Measurements from ENCODE around the gene SLC12A5.
"Not testable (repeated sequence)": the region's sequence is repeated elsewhere in the genome, so short reads cannot be mapped to it uniquely, and the experiment has no call there.

Gene SLC12A5

DNA sequence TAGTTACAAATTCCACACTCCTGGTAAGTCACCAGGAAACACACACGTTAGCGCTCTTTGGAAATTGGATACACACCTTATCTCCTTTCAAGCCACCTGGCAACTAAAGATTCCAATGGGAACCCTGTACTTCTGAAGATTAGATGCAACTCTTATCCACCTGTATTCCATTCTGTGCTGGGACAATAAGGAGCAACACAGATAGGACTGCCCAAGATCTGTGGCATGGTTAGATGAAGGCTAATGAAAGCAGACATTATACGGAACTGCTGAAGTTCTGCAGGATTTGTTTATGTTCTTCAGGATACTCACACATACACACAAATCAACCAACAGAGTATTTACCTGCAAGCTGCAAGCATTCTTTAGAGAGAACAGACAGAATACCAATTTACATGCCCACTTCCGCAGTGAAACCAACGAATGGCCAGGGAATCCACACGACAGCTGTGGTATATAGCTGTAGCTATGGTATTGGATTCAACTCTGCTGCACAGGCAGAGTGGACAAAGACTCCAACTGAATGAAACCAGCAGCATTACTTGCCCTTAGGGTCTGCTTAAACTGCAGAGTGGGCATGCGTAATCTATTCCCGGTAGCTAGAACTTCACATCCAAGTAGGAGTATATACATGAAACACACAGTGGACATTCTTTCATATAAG, 48.8 kb downstream of the SLC12A5 start:
- DNase-seq (ENCODE audit: low read depth), result no peak

DNA sequence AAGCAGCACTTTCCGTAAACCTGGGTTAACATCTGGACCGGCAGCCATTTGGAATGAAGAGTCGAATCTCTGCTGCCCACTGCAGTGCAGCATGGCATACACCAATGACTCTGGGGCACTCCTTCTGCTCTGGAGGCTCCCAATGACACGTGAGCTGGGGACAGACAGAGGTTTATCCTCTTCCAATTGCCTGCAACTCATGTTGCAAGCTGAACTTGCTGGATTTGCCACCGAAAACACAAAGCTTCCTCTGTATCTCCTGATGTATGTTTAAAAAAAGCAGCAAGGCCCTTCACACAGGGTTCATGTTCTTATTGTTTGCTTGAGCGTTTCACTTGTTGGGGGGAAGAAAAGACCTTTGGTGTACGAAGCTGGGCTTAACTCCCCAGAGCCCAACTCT, 49.9 kb downstream of the SLC12A5 start:
- DNase-seq (ENCODE audit: low read depth), result no peak

DNA sequence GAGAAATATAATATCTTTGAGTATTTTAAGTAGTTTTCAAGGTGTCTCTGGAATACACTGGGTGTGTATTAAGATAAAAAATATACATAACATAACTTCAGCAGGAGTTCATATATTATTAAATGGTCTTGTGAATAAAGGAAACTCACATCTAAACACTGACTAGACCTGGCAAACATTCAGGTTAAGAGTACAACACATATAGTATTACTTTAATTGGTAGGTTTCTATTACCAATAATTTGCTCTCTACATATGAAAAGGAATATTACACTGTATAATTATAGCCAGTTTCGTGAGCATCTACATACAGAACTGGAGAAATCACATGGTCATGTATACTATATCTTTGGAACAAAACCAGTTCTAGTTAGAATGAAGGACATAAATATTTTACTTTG, 52.1 kb downstream of the SLC12A5 start:
- DNase-seq (ENCODE audit: low read depth), result no peak

GRCh38 chr20:46083101-46083500, 54.1 kb downstream of the SLC12A5 start:
- no peak for DNase-seq (ENCODE audit: low read depth)

DNA sequence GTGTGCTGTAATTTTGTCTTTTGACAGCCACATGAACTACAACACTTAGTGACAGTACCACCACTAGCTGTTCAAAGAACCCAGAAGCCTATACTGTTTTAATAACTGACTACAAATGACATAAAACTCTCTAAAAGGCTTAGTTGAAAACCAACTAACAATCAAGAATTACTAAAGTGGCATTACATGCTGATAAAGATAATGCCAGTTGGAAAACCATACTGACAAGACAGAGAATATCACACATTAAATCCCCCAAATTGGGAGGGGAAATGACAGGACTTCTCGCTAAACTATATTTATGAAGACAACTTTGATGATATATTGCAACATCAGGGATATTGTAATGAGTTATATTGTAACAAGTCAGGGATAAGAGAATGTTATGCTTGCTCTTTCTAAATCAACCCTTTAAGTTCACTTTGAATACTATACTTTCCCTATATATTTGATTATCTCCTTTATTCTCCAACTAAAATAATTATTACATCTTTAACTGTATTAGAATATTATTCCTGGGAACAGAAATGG, 54.6 kb downstream of the SLC12A5 start:
- DNase-seq (ENCODE audit: low read depth), result no peak

DNA sequence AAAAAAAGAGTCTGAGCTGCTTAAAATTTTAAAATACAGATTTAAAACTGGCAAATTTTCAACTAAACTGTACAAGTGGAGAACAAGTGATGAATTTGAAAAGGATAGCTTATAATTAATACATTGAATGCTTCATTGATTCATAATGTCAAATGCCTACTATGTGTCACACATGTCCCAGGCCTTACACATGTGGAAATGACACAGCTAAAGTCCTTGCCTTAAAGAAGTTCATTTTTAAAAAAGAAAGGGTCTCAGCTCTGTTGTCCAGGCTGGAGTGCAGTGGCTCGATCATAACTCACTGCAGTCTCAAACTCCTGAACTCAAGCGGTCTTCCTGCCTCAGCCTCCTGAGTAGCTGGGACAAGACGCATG, 55.8 kb downstream of the SLC12A5 start:
- DNase-seq (ENCODE audit: low read depth), result no peak

- no peak for DNase-seq (ENCODE audit: low read depth)
These were observed 56.3 kb downstream of the SLC12A5 start for GRCh38 chr20:46085179-46085851.

GRCh38 chr20:46087161-46087560, 58.1 kb downstream of the SLC12A5 start:
- no peak for DNase-seq (ENCODE audit: low read depth)

DNA sequence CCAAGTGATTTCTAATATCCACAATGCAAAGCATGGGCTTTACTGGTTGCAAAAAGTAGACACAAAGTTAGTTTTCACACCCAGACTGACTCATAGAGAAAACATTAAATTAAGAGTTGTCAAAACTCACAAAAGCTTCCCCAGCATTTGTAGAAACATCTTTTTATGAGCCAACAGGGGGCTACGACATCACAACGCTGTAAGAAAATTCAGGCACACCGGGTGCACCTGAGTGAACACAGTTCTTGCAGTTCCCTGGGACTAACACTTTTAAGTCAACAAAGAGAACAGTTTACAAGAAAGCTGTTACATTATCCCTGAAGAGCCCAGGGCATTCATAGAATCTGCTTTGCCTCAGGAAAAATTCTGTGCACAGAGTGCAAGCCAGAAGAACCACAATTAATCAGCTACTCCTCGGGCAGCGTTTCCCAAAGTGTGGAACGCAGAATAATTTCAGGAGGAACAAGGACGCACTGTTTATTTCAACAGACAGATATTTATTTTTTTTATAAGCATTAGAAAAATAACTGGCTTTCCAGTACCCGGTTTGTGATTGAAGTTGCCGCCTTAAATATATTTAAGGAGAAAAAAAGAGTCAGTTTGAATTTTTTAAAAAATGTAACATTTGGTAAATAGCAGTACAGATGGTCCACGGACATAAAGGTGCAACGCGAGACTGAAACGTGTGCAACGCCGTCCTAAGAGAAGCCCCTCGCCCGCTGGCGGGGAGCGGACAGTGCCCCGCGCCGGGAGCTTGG, 59.6 kb downstream of the SLC12A5 start:
- DNase-seq (ENCODE audit: low read depth), result no peak

DNA sequence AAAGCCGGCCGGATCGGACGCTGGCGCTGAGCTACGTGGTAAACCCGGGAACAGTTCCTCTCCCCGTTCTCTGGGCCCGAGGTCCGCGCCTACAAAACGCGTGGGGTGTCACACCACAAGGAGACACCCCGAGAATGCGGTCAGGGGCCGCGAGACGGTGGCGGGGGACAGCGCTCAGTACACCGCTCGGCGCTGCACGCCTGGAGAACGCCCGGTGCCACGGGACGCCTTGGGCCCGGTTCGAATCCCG, 60.1 kb downstream of the SLC12A5 start:
- peak; percentile 40 for DNase-seq (ENCODE audit: low read depth)

GRCh38 chr20:46089417-46090388, 60.7 kb downstream of the SLC12A5 start, which contains the start of gene NCOA5:
Gene NCOA5 (minus strand): TSS chr20:46089962. CDS start chr20:46079424, 10,538 bp downstream.
- DNase-seq (ENCODE audit: low read depth), result peak; percentile 90

DNA sequence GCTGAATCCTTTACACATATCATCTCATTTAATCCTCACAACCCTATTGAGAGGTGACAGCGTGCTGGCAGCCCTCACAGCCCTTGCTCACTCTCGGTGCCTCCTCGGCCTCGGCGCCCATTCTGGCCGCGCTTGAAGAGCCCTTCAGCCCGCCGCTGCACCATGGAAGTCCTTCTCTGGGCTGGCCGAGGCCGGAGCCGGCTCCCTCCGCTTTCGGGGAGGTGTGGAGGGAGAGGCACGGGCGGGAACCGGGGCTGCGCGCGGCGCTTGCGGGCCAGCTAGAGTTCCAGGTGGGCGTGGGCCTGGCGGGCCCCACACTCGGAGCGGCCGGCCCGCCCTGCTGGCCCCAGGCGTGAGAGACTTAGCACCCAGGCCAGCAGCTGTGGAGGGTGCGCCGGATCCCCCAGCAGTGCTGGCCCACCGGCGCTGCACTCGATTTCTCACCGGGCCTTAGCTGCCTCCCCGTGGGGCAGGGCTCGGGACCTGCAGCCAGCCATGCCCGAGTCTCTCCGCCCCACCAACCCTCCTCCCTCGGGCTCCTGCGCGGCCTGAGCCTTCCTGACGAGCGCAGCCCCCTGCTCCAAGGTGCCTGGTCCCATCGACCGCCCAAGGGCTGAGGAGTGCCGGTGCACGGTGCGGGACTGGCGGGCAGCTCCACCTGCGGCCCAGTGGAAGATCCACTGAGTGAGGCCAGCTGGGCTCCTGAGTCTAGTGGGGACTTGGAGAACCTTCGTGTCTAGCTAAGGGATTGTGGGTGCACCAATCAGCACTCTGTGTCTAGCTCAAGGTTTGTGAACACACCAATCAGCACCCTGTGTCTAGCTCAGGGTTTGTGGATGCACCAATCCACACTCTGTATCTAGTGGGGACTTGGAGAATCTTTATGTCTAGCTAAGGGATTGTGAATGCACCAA, 62.9 kb downstream of the SLC12A5 start:
- not testable (repeated sequence) for DNase-seq (ENCODE audit: low read depth)

DNA sequence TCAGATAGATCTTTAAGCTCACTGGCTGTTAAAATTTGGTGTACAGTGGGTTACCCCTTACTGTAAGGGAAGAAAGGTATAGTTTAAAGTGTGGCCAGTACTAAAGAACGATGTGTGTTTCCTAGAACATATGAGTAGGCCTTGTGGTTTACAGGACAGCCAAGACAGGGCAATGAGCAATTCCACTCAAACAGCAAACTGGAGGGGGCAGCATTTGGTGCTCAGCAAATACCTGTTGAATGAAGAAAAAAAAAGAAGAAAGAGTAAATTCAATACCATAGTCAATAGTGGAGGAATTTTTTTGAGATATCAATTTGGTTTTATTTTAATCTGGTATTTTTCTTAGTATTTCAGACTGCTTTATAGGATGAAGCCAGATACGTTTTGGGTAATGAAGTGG, 64.5 kb downstream of the SLC12A5 start:
- DNase-seq (ENCODE audit: low read depth), result no peak

- no peak for DNase-seq (ENCODE audit: low read depth)
These were observed 70.7 kb downstream of the SLC12A5 start for GRCh38 chr20:46099491-46100287.

- DNase-seq (ENCODE audit: low read depth), result not testable (repeated sequence)
These were observed 71.4 kb downstream of the SLC12A5 start for GRCh38 chr20:46100444-46100843.

GRCh38 chr20:46100988-46101387, 72.0 kb downstream of the SLC12A5 start:
- DNase-seq (ENCODE audit: low read depth), result no peak

DNA sequence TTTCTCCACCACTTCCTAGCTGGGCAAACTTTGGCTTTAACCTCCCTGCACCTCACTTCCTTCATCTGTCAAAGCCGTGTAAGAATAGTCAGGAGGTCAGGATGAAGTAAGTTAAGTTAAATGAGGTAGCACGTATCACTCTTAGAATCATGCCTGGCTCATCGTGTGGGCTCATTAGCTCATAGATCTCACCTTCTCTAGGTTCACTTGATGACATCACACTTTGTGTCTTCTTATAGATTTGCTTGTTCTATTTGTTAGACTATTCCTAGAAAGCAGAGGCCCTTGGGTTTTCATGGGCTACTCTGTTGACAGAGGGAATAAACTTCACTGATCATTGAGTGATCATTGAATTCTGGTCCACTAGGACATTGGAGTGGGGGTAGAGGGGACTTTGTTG, 72.9 kb downstream of the SLC12A5 start:
- no peak for DNase-seq (ENCODE audit: low read depth)

- no peak for DNase-seq (ENCODE audit: low read depth)
These were observed 73.9 kb downstream of the SLC12A5 start for GRCh38 chr20:46102940-46103339.

GRCh38 chr20:46104262-46104661, 75.2 kb downstream of the SLC12A5 start:
- no peak for DNase-seq (ENCODE audit: low read depth)

- no peak for DNase-seq (ENCODE audit: low read depth)
These were observed 78.0 kb downstream of the SLC12A5 start for GRCh38 chr20:46107061-46107460.
